HepG2 (cell line): Measurements from ENCODE around the gene HP1BP3.

Source experiments
- CHD2 ChIP-seq: IDR thresholded peaks from 2 replicates; pipeline ENCODE4 v1.6.1; 2011; ENCODE audit warnings: low read depth, low read length, improper control_type of control experiment
- CTCF ChIP-seq: sonication (generic); formaldehyde crosslinking; IDR thresholded peaks from 2 replicates; pipeline ENCODE4 v1.5.0; 2020; ENCODE audit warnings: mild to moderate bottlenecking, missing genetic modification reagents, moderate library complexity
- HOXA7 ChIP-seq: sonication (generic); formaldehyde crosslinking; IDR thresholded peaks from 2 replicates; pipeline ENCODE4 v1.8.1; 2022; ENCODE audit warnings: mild to moderate bottlenecking, missing genetic modification reagents, moderate library complexity
- NCOA5 ChIP-seq: sonication (generic); formaldehyde crosslinking; IDR thresholded peaks from 2 replicates; pipeline ENCODE4 v1.4.0; 2020; ENCODE audit warnings: missing genetic modification reagents
- NR2F2 ChIP-seq: IDR thresholded peaks from 2 replicates; pipeline ENCODE4 v1.6.1; 2012; ENCODE audit warnings: low read depth, inconsistent platforms, borderline replicate concordance
- POLR2A ChIP-seq, 2 experiments: IDR thresholded peaks; 2 replicates each; pipeline ENCODE4 v1.6.1; 2011; ENCODE audit warnings: low read depth in 2 of 2, low read length in 2 of 2, mild to moderate bottlenecking in 1 of 2, moderate library complexity in 1 of 2; ENCODE audit not compliant: insufficient read depth in 1 of 2
- SAFB2 ChIP-seq: sonication (generic); formaldehyde crosslinking; IDR thresholded peaks from 2 replicates; pipeline ENCODE4 v1.5.1; 2020; ENCODE audit warnings: missing genetic modification reagents, low read depth, mild to moderate bottlenecking, borderline replicate concordance
- TGIF2 ChIP-seq: IDR thresholded peaks from 2 replicates; pipeline ENCODE4 v1.6.1; 2016; ENCODE audit warnings: control low read depth, missing compliant biosample characterization
- ZMYM3 ChIP-seq: sonication (generic); formaldehyde crosslinking; IDR thresholded peaks from 2 replicates; pipeline ENCODE4 v1.5.1; 2020; ENCODE audit warnings: mild to moderate bottlenecking, missing genetic modification reagents
- ZNF232 ChIP-seq: sonication (generic); formaldehyde crosslinking; IDR thresholded peaks from 2 replicates; pipeline ENCODE4 v1.4.0; 2020; ENCODE audit warnings: missing genetic modification reagents, borderline replicate concordance
- TF ChIP-seq, protein P1 (sequence below): sonication (generic); formaldehyde crosslinking; IDR thresholded peaks from 2 replicates; pipeline ENCODE4 v1.8.1; 2022; ENCODE audit warnings: low read depth, mild to moderate bottlenecking, missing genetic modification reagents
- TF ChIP-seq, protein P2 (sequence below): sonication (generic); formaldehyde crosslinking; conservative IDR thresholded peaks from 2 replicates; pipeline ENCODE4 v1.4.0; 2020; ENCODE audit warnings: missing genetic modification reagents
- TF ChIP-seq, protein P3 (sequence below): sonication (generic); formaldehyde crosslinking; IDR thresholded peaks from 2 replicates; pipeline ENCODE4 v1.4.0; 2020; ENCODE audit warnings: missing genetic modification reagents

GRCh38 chr1:20710469-20711284, 76.4 kb downstream of the HP1BP3 start:
- TF ChIP-seq HOXA7 (CRISPR knock-in tag), result no peak
- TF ChIP-seq CTCF, result no peak
- no peak for TF ChIP-seq SAFB2 (CRISPR knock-in tag)
- no peak for TF ChIP-seq NCOA5 (CRISPR knock-in tag)
- TF ChIP-seq, protein P1, sequence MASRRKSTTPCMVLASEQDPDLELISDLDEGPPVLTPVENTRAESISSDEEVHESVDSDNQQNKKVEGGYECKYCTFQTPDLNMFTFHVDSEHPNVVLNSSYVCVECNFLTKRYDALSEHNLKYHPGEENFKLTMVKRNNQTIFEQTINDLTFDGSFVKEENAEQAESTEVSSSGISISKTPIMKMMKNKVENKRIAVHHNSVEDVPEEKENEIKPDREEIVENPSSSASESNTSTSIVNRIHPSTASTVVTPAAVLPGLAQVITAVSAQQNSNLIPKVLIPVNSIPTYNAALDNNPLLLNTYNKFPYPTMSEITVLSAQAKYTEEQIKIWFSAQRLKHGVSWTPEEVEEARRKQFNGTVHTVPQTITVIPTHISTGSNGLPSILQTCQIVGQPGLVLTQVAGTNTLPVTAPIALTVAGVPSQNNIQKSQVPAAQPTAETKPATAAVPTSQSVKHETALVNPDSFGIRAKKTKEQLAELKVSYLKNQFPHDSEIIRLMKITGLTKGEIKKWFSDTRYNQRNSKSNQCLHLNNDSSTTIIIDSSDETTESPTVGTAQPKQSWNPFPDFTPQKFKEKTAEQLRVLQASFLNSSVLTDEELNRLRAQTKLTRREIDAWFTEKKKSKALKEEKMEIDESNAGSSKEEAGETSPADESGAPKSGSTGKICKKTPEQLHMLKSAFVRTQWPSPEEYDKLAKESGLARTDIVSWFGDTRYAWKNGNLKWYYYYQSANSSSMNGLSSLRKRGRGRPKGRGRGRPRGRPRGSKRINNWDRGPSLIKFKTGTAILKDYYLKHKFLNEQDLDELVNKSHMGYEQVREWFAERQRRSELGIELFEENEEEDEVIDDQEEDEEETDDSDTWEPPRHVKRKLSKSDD (CRISPR knock-in tag), result no peak
- no peak for TF ChIP-seq TGIF2 (CRISPR knock-in tag)
- TF ChIP-seq ZNF232, result no peak
- TF ChIP-seq, protein P2, sequence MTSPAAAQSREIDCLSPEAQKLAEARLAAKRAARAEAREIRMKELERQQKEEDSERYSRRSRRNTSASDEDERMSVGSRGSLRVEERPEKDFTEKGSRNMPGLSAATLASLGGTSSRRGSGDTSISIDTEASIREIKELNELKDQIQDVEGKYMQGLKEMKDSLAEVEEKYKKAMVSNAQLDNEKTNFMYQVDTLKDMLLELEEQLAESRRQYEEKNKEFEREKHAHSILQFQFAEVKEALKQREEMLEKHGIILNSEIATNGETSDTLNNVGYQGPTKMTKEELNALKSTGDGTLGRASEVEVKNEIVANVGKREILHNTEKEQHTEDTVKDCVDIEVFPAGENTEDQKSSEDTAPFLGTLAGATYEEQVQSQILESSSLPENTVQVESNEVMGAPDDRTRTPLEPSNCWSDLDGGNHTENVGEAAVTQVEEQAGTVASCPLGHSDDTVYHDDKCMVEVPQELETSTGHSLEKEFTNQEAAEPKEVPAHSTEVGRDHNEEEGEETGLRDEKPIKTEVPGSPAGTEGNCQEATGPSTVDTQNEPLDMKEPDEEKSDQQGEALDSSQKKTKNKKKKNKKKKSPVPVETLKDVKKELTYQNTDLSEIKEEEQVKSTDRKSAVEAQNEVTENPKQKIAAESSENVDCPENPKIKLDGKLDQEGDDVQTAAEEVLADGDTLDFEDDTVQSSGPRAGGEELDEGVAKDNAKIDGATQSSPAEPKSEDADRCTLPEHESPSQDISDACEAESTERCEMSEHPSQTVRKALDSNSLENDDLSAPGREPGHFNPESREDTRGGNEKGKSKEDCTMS, result no peak
- TF ChIP-seq, protein P3, sequence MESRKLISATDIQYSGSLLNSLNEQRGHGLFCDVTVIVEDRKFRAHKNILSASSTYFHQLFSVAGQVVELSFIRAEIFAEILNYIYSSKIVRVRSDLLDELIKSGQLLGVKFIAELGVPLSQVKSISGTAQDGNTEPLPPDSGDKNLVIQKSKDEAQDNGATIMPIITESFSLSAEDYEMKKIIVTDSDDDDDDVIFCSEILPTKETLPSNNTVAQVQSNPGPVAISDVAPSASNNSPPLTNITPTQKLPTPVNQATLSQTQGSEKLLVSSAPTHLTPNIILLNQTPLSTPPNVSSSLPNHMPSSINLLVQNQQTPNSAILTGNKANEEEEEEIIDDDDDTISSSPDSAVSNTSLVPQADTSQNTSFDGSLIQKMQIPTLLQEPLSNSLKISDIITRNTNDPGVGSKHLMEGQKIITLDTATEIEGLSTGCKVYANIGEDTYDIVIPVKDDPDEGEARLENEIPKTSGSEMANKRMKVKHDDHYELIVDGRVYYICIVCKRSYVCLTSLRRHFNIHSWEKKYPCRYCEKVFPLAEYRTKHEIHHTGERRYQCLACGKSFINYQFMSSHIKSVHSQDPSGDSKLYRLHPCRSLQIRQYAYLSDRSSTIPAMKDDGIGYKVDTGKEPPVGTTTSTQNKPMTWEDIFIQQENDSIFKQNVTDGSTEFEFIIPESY (CRISPR knock-in tag), result no peak
- TF ChIP-seq POLR2A (IDR thresholded peaks at IDR 0.05; ENCODE audit: insufficient read depth in 1 of 2, low read depth in 2 of 2, low read length in 2 of 2), result no peak
- no peak for TF ChIP-seq NR2F2
- no peak for TF ChIP-seq ZMYM3 (CRISPR knock-in tag)
- no peak for TF ChIP-seq CHD2
